Measurements from ENCODE around the gene ARHGEF25. TPM values are rescaled to one million over a fixed set of nuclear protein-coding genes. Genes with fewer than 3 reads are reported as not detected.
A peak's percentile ranks its signal among the peaks of the same experiment; 100 is the strongest.
"Not testable (repeated sequence)": the region's sequence is repeated elsewhere in the genome, so short reads cannot be mapped to it uniquely, and the experiment has no call there.

ARHGEF25 gene
- total RNA-seq, 1 experiment from 2014 or later: 9.2 TPM

GRCh38 chr12:57584690-57585089 lies 26.5 kb upstream of the ARHGEF25 start:
- DNase-seq (ENCODE audit: extremely low read depth, low read depth): no peak

- no peak for DNase-seq (ENCODE audit: extremely low read depth, low read depth)
Measured at GRCh38 chr12:57585156-57585555, 26.1 kb upstream of the ARHGEF25 start.

- no peak for DNase-seq (ENCODE audit: extremely low read depth, low read depth)
Measured at GRCh38 chr12:57586128-57586527, 25.1 kb upstream of the ARHGEF25 start.

GRCh38 chr12:57586832-57587429 lies 24.3 kb upstream of the ARHGEF25 start:
- no peak for DNase-seq (ENCODE audit: extremely low read depth, low read depth)

GRCh38 chr12:57588951-57589610 lies 22.2 kb upstream of the ARHGEF25 start:
- DNase-seq (ENCODE audit: extremely low read depth, low read depth): not testable (repeated sequence)

GRCh38 chr12:57590479-57590863 lies 20.8 kb upstream of the ARHGEF25 start:
- no peak for DNase-seq (ENCODE audit: extremely low read depth, low read depth)

GRCh38 chr12:57590864-57591781 lies 20.1 kb upstream of the ARHGEF25 start, which contains the start of gene PIP4K2C:
TSS of gene PIP4K2C (plus strand) at chr12:57591192. CDS start at chr12:57591290, 98 bp downstream.
- peak; percentile 59 for DNase-seq (ENCODE audit: extremely low read depth, low read depth)

GRCh38 chr12:57591782-57592325 lies 19.4 kb upstream of the ARHGEF25 start:
- no peak for DNase-seq (ENCODE audit: extremely low read depth, low read depth)

- no peak for DNase-seq (ENCODE audit: extremely low read depth, low read depth)
Measured at GRCh38 chr12:57592551-57593165, 18.6 kb upstream of the ARHGEF25 start.

- DNase-seq (ENCODE audit: extremely low read depth, low read depth): no peak
Measured at GRCh38 chr12:57593187-57593586, 18.0 kb upstream of the ARHGEF25 start.

- DNase-seq (ENCODE audit: extremely low read depth, low read depth): no peak
Measured at GRCh38 chr12:57600395-57600794, 10.8 kb upstream of the ARHGEF25 start.

GRCh38 chr12:57602544-57602943 lies 8.7 kb upstream of the ARHGEF25 start:
- no peak for DNase-seq (ENCODE audit: extremely low read depth, low read depth)

- no peak for DNase-seq (ENCODE audit: extremely low read depth, low read depth)
Measured at GRCh38 chr12:57603324-57603723, 7.9 kb upstream of the ARHGEF25 start.

- DNase-seq (ENCODE audit: extremely low read depth, low read depth): no peak
Measured at GRCh38 chr12:57603815-57604453, 7.3 kb upstream of the ARHGEF25 start.

GRCh38 chr12:57604454-57604991 lies 6.7 kb upstream of the ARHGEF25 start, which contains the start of gene DTX3:
TSS of gene DTX3 (plus strand) at chr12:57604824. CDS start at chr12:57606518, 1,694 bp downstream.
- DNase-seq (ENCODE audit: extremely low read depth, low read depth): no peak

- no peak for DNase-seq (ENCODE audit: extremely low read depth, low read depth)
Measured at GRCh38 chr12:57604992-57605810, 6.0 kb upstream of the ARHGEF25 start.

GRCh38 chr12:57605811-57606311 lies 5.4 kb upstream of the ARHGEF25 start:
- no peak for DNase-seq (ENCODE audit: extremely low read depth, low read depth)

- no peak for DNase-seq (ENCODE audit: extremely low read depth, low read depth)
Measured at GRCh38 chr12:57606399-57606798, 4.8 kb upstream of the ARHGEF25 start.

- DNase-seq (ENCODE audit: extremely low read depth, low read depth): no peak
Measured at GRCh38 chr12:57606821-57607220, 4.4 kb upstream of the ARHGEF25 start.

Measured in NCI-H460 (cell line).